ENCODE results near the gene SMCO4. TPM values are rescaled to one million over a fixed set of nuclear protein-coding genes. Genes with fewer than 3 reads are reported as not detected.

SMCO4 gene
- total and polyA plus RNA-seq, 5 donors: 31.8 to 95.6 (median 60.5) TPM

GRCh38 chr11:93560199-93560932 lies 17.2 kb upstream of the SMCO4 start:
- Histone ChIP-seq H3K4me3 (ENCODE audit: low read length) (no peak overlapping the region), H3K4me1 (ENCODE audit: control insufficient read depth, insufficient read depth, low read length) (no peaks in the 10 kb centered on the region), H3K9me3 (ENCODE audit: control insufficient read depth, low read length) (no peaks in the 10 kb centered on the region), H3K27me3 (ENCODE audit: control insufficient read depth, insufficient read depth) (no peaks in the 10 kb centered on the region), H3K27ac (ENCODE audit: low read length) (no peak overlapping the region)
- DNase-seq (no peak), ATAC-seq (no peak)
- intact Hi-C loops (cut with DNase I): no loop called here
- WGBS: 67% methylated on average over 3 of the region's 3 CpGs

GRCh38 chr11:93559681-93560080 lies 16.5 kb upstream of the SMCO4 start:
- intact Hi-C loops (cut with DNase I): no loop called here
- ATAC-seq (no peak), DNase-seq (no peak)
- no peaks in the 10 kb centered on the region for H3K27me3 ChIP-seq (ENCODE audit: control insufficient read depth, insufficient read depth)
- no peaks in the 10 kb centered on the region for H3K9me3 ChIP-seq (ENCODE audit: control insufficient read depth, low read length)
- H3K4me1 ChIP-seq (ENCODE audit: control insufficient read depth, insufficient read depth, low read length): no peaks in the 10 kb centered on the region
- H3K4me3 ChIP-seq (ENCODE audit: low read length): no peak overlapping the region
- 47% methylated on average over 3 of the region's 3 CpGs for WGBS
- H3K27ac ChIP-seq (ENCODE audit: low read length): no peak overlapping the region

DNA sequence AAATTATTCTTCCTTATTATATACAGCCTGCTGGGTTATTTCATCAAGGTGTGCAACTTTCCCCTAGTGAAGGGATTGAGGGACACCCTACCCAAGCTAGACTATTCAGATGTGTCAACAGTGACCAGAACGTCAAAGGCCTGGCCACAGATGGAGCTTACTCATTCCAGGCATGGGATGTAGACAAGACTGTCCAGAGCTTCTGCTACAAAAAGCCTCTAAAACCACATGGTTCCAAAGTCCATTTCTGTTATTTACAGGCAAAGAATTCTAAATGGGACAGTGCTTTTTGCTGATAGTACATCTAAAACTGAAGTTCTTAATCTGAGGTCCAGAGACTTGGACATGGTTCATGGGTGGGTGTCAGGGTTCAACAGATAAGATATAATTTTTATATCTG lies 9.7 kb upstream of the SMCO4 start:
- Histone ChIP-seq H3K27ac (ENCODE audit: low read length) (no peak overlapping the region), H3K27me3 (ENCODE audit: control insufficient read depth, insufficient read depth) (no peaks in the 10 kb centered on the region), H3K4me3 (ENCODE audit: low read length) (no peak overlapping the region), H3K9me3 (ENCODE audit: control insufficient read depth, low read length) (no peaks in the 10 kb centered on the region), H3K4me1 (ENCODE audit: control insufficient read depth, insufficient read depth, low read length) (no peaks in the 10 kb centered on the region)
- DNase-seq: no peak
- ATAC-seq: no peak
- WGBS: 77% methylated on average over 1 of the region's 1 CpG
- intact Hi-C loops (cut with DNase I): no loop called here

DNA sequence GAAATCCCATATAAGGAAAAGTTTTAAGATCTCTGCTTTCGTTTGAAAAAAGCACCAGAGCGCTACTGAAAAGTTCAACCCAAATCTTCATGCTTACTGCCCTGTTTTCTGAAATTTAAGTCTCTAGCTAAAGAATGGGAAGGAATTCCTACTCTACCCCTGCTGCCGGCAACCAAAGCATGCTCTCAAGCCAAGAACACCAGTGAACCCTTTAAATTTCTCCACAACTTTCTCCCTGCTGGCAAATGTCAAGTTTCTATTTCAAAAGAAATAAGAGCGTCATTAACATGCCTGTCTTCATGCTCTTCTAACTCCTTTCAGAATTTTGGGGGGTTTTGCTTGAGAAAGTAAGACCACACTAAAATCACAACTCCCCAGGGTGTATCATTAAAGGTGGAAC lies 6.8 kb upstream of the SMCO4 start:
- intact Hi-C loops (cut with DNase I): loop anchor here in 3 of 4 donors (5.0 to 10.0 kb wide), 3 partner anchors 65 to 315 kb away; no protein-coding TSS in a partner anchor
- peaks cover 2% of the 10 kb centered on the region for H3K9me3 ChIP-seq (ENCODE audit: control insufficient read depth, low read length)
- H3K27ac ChIP-seq (ENCODE audit: low read length): no peak overlapping the region
- DNase-seq (no peak), ATAC-seq (no peak)
- no peaks in the 10 kb centered on the region for H3K4me1 ChIP-seq (ENCODE audit: control insufficient read depth, insufficient read depth, low read length)
- WGBS: 80% methylated on average over 4 of the region's 4 CpGs
- no peak overlapping the region for H3K4me3 ChIP-seq (ENCODE audit: low read length)
- no peaks in the 10 kb centered on the region for H3K27me3 ChIP-seq (ENCODE audit: control insufficient read depth, insufficient read depth)

DNA sequence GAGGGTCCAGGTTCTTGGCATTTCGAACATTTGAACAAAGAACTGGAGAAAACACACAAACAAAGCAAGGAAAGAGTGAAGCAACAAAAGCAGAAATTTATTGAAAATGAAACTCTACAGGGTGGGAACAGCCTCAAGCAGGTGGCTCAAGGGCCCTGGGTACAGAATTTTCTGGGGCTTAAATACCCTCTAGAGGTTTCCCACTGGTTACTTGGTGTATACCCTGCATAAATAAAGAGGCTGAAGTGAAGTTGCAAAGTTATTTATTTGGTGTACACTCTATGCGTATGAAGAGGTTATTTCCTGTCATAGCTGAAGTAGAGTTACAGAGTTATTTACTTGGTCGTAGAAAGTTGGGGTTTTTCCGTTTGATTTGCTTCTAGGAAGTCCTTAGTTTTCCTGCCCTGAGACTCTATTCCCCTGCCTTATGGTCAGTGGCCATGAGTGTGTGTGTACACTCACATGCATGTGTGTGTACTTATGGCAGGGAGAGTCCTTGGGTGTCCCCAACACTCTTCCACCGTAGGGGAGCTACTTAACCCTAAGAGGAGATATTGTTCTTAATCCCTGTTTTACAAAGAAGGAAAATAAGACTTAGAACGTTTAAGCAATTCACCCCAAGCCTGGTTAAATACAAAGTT lies 5.6 kb upstream of the SMCO4 start:
- H3K9me3 ChIP-seq (ENCODE audit: control insufficient read depth, low read length): peaks cover 2% of the 10 kb centered on the region
- intact Hi-C loops (cut with DNase I): loop anchor here in 3 of 4 donors (5.0 to 10.0 kb wide), 3 partner anchors 64 to 314 kb away; no protein-coding TSS in a partner anchor
- no peak for ATAC-seq

DNA sequence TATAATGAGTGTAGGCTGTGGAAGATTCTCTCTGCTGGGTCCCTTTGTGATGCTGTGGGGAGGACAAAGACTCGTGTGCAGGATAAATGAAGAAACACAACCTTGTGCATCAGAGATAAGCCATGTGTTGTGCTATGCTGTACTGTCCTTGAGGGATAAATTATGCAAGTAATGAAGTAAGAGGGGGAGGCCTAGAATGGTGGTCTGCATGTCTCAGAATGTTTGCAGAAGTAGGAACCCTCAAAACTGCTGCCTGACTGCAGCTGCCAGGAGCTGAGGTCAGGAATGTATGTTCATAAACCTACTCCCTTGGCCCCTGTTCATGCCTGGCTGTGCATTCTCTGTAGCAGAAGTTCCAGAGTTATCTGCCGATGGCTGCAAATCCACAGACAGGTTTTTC lies 4.6 kb upstream of the SMCO4 start:
- Histone ChIP-seq H3K27ac (ENCODE audit: low read length) (no peak overlapping the region), H3K4me1 (ENCODE audit: control insufficient read depth, insufficient read depth, low read length) (no peaks in the 10 kb centered on the region), H3K27me3 (ENCODE audit: control insufficient read depth, insufficient read depth) (no peaks in the 10 kb centered on the region), H3K9me3 (ENCODE audit: control insufficient read depth, low read length) (peaks cover 2% of the 10 kb centered on the region), H3K4me3 (ENCODE audit: low read length) (no peak overlapping the region)
- DNase-seq: no peak
- WGBS: 55% methylated on average over 2 of the region's 2 CpGs
- no peak for ATAC-seq
- intact Hi-C loops (cut with DNase I): loop anchor here in 3 of 4 donors (5.0 to 10.0 kb wide), 3 partner anchors 63 to 313 kb away; no protein-coding TSS in a partner anchor

More for the DNA sequence above, 5.6 kb upstream of the SMCO4 start:
- Histone ChIP-seq H3K4me1 (ENCODE audit: control insufficient read depth, insufficient read depth, low read length) (no peaks in the 10 kb centered on the region), H3K27me3 (ENCODE audit: control insufficient read depth, insufficient read depth) (no peaks in the 10 kb centered on the region), H3K4me3 (ENCODE audit: low read length) (no peak overlapping the region), H3K27ac (ENCODE audit: low read length) (no peak overlapping the region)
- WGBS: 76% methylated on average over 6 of the region's 6 CpGs
- DNase-seq: no peak

DNA sequence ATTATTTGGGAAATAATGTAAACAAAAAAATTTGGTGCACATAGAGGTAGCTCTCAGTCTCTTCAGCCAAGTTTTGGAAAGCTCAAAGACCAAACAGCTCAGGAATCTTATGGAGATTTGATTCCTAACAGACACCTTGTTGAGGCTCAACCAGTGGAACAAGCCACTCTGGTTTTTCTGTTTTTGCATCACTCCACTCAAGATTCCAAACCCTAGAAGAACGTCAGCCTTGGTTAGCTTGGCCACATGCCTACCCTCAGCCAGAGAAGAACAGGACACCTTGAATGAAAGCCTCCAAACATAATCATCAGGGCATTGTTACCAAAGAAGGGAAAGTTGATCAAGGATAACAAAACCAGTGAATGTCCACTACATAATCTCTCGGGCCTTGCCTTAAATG lies 3.8 kb upstream of the SMCO4 start:
- DNase-seq: no peak
- intact Hi-C loops (cut with DNase I): loop anchor here in 3 of 4 donors (5.0 to 10.0 kb wide), 3 partner anchors 62 to 312 kb away; no protein-coding TSS in a partner anchor
- Histone ChIP-seq H3K27me3 (ENCODE audit: control insufficient read depth, insufficient read depth) (no peaks in the 10 kb centered on the region), H3K4me1 (ENCODE audit: control insufficient read depth, insufficient read depth, low read length) (peaks cover 1% of the 10 kb centered on the region), H3K4me3 (ENCODE audit: low read length) (no peak overlapping the region), H3K9me3 (ENCODE audit: control insufficient read depth, low read length) (peaks cover 2% of the 10 kb centered on the region), H3K27ac (ENCODE audit: low read length) (no peak overlapping the region)
- 66% methylated on average over 2 of the region's 2 CpGs for WGBS
- no peak for ATAC-seq

DNA sequence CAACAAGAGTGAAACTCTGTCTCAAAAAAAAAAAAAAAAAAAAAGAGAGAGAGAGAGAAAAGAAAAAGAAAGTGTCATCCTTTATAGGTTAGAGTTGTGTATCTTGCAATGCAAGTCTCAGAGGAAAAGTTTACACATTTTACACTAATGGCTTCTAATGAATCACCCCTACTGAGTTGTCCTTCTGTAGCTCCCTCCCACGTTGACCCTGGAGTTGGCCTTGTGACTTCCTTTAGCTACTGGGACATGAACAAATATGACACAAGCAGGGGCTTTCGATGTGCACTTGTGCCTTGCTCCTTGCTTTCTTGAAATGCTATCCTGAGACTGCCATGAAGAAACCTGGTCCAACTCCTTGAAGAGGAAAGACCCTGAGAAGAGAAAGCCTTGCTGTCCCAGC lies 2.4 kb upstream of the SMCO4 start:
- H3K4me1 ChIP-seq (ENCODE audit: control insufficient read depth, insufficient read depth, low read length): peaks cover 2% of the 10 kb centered on the region
- no peak for DNase-seq
- H3K27me3 ChIP-seq (ENCODE audit: control insufficient read depth, insufficient read depth): no peaks in the 10 kb centered on the region
- intact Hi-C loops (cut with DNase I): loop anchor here in 3 of 4 donors (5.0 to 10.0 kb wide), 3 partner anchors 61 to 311 kb away; no protein-coding TSS in a partner anchor
- no peak overlapping the region for H3K27ac ChIP-seq (ENCODE audit: low read length)
- no peak overlapping the region for H3K4me3 ChIP-seq (ENCODE audit: low read length)
- ATAC-seq: no peak
- H3K9me3 ChIP-seq (ENCODE audit: control insufficient read depth, low read length): peaks cover 2% of the 10 kb centered on the region
- WGBS: 63% methylated on average over 2 of the region's 2 CpGs

- no peaks in the 10 kb centered on the region for H3K27me3 ChIP-seq (ENCODE audit: control insufficient read depth, insufficient read depth)
- H3K9me3 ChIP-seq (ENCODE audit: control insufficient read depth, low read length): peaks cover 2% of the 10 kb centered on the region
- 1% methylated on average over 54 of the region's 59 CpGs for WGBS
- intact Hi-C loops (cut with DNase I): loop anchor here in 3 of 4 donors (2.0 to 10.0 kb wide), 4 partner anchors 58 to 308 kb away; no protein-coding TSS in a partner anchor
- ATAC-seq (peak; percentile 50 to 65), DNase-seq (peak in 2 of 3 donors; percentile 46 to 82)
- peaks cover 9% of the 10 kb centered on the region for H3K4me1 ChIP-seq (ENCODE audit: control insufficient read depth, insufficient read depth, low read length)
- H3K4me3 ChIP-seq (ENCODE audit: low read length): peak overlapping the region; percentile 79
- peak overlapping the region; percentile 76 for H3K27ac ChIP-seq (ENCODE audit: low read length)
Measured at GRCh38 chr11:93542811-93543229, 371 bp downstream of the SMCO4 start.

DNA sequence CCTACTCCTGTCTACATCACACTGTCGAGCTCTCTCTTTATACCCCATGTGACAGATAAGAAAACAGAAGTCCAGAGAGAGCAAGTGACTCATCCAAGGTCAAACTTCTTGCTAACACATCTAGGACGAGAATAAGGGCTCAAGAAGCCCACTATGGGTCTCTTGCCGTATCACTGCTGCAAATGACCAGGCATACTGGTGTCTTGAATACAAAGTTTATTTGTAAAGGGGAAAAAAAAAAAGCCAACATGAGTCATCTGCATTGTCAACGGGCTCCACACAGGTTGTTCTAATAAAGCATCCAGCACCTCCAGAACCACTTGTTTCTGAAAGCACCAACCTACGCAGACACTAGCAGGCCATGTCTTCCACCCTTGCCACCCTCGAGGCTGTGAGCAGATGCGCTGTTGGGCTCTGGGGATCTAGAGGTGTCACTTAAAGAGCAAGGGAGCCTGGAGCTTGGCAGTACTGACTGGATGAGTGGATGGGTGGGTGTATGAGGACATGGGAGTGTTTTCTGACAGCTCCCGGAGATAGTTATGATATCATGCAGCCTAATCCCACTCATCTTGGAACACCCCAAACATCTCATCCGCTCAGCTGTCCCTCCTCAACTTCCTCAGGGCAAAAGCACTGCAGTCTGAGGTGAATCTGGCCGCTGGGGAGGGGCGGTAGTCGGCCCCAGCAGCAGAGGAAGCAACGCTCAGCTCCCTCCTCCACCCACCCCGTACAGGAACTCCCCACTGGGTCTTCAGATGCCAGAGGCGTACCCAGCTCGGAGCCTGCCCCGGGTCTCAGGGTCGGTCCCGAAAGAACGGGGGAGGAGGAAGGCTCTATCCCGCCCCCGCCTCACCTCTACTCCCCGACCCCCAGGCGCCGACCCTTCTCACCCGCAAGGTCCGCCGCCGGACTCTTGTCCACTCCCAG lies 1.0 kb downstream of the SMCO4 start:
- Histone ChIP-seq H3K27ac (ENCODE audit: low read length) (peak overlapping the region; percentile 76), H3K4me1 (ENCODE audit: control insufficient read depth, insufficient read depth, low read length) (peaks cover 11% of the 10 kb centered on the region), H3K9me3 (ENCODE audit: control insufficient read depth, low read length) (peaks cover 2% of the 10 kb centered on the region), H3K27me3 (ENCODE audit: control insufficient read depth, insufficient read depth) (no peaks in the 10 kb centered on the region), H3K4me3 (ENCODE audit: low read length) (peak overlapping the region; percentile 79)
- intact Hi-C loops (cut with DNase I): loop anchor here in 3 of 4 donors (2.0 to 10.0 kb wide), 4 partner anchors 57 to 307 kb away; no protein-coding TSS in a partner anchor
- ATAC-seq (peak; percentile 70 to 75), DNase-seq (peak; percentile 51 to 78 (median 76))
- WGBS: 5% methylated on average over 29 of the region's 29 CpGs
